Activated CD4-positive, alpha-beta T cell treated with anti-CD3 and anti-CD28 coated beads for 4 hours (primary cell): ENCODE data around the gene UHRF1.

ENCODE experiments used
- DNase-seq, 2 donors: peaks; one replicate each; pipeline ENCODE4 v3.0.0-alpha.2; 2020

Gene UHRF1

DNA sequence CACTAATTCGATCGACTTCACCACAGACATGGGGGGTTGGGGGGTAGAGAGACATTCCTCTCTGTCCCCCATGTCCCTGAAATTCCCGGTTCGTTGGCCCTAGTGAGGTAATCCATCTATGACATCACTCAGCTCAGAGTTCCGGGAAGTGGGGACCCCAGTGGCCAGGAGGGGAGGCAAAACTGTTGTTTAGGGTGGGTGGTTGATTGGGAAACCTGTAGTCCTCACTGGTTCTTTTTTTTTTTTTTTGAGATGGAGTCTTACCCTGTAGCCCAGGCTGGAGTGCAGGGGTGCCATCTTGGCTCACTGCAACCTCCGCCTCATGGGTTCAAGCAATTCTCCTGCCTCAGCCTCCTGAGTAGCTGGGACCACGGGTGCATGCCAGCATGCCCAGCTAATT lies 6.5 kb upstream of the UHRF1 start, which contains the start of gene ARRDC5:
ARRDC5 (minus strand) TSS at position 101 of the 400 bp plus-strand sequence; CDS start at position 30, 71 bp downstream.
- DNase-seq: no peak

DNA sequence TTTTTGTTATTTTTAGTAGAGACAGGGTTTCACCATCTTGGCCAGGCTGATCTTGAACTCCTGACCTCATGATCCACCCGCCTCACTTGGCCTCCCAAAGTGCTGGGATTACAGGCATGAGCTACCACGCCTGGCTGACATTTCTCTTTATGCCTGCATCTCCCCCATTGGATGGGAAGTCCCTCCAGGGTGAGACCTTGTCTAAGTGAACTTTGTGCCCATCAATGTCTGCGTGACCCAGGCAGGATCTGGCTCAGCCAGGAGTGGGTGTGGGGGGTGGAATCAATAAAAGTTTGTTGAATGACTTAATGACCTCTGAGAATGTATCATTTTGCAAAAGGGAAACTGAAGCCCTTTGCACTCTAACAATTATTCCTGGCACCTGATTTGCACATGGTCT lies 4.8 kb upstream of the UHRF1 start:
- DNase-seq: no peak

DNA sequence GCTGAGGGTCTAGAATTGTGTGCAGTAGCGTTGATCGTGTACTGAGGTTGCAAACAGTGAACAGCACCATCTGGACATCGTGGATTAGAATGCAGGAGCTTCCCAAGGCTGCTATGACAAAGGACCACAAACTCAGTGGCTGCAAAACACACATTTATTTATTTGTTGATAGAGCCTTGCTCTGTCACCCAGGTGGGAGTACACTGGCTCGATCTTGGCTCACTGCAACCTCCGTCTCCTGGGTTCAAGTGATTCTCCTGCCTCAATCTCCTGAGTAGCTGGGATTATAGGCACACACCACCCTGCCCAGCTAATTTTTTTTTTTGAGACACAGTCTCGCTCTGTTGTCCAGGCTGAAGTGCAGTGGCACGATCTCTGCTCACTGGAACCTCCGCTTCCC lies 2.3 kb upstream of the UHRF1 start:
- no peak for DNase-seq

DNA sequence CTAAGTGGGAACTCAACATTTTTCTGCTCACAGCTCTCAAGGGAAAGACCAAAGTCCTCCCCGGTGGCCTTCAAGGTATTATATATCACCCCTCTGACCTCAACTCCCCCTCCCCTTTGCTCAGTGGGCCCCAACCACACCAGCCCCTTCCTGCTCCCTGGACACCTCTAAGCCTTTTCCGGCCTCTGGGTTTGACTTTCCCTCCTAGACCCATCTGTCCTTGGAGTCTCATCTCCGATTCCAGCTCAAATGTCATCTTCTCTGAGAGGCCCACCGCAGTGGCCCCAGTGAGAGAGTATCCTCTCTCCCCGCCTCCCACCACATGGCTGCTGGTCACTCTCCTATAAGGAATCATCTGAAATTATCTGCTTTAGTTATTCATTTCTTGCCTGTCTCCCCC lies 941 bp upstream of the UHRF1 start:
- no peak for DNase-seq

- DNase-seq: no peak
Measured at GRCh38 chr19:4908781-4909155, 533 bp upstream of the UHRF1 start.

DNA sequence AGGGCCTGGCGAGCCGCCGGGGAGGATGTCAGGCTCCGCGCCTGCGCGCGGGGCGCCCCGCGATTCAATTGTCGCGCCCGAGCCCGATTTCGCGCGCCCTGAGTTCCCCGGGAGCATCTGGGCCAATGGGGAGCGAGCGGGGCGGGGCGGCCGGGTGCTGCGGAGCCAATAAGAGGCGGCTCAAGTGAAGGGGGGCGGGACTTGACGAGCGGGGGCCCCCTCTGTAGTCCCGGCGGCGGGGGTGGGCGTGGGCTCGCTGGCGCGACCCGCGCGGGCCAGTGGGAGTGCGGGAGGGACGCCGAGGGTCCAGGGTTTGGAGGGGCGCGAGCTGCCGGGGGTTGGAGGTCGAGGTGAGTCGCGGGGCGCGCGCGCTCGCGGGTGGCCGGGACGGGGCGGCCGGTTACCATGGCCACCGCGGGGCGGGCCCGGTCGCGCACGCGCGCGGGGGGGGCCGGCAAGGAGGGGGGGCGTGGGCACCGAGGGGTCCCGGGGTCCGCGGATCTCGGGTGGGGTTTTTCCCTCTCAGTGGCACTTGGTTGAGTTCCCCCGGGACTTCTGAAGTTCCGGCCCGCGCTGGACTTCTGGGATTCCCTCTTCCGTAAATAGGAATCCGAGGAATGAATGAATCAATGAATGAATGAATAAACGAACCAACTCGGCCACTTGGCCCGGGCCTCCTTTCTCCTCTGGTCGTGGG lies 744 bp downstream of the UHRF1 start:
- DNase-seq: peak; percentile 91 to 94

- DNase-seq: no peak
Measured at GRCh38 chr19:4910594-4911281, 1.4 kb downstream of the UHRF1 start.

DNA sequence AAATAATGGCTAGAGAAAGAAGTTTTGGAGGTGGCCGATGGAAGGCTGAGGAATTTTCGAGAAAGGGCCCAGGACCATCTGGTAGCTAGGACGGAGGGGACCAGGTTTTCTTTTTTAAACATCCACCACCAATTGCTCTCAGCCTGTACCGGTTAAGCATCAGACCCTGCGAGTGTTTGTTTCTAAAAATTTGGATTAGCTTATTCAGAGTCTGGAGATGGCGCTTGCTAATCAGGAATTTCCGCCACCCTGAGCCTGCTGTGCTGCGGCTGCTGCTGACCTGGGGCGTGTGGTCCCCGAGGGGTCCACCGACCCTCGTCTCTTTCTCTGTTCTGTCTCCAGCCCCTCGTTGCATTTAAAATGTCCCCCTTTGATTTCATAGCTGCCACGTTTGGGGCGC lies 2.0 kb downstream of the UHRF1 start:
- DNase-seq: no peak

DNA sequence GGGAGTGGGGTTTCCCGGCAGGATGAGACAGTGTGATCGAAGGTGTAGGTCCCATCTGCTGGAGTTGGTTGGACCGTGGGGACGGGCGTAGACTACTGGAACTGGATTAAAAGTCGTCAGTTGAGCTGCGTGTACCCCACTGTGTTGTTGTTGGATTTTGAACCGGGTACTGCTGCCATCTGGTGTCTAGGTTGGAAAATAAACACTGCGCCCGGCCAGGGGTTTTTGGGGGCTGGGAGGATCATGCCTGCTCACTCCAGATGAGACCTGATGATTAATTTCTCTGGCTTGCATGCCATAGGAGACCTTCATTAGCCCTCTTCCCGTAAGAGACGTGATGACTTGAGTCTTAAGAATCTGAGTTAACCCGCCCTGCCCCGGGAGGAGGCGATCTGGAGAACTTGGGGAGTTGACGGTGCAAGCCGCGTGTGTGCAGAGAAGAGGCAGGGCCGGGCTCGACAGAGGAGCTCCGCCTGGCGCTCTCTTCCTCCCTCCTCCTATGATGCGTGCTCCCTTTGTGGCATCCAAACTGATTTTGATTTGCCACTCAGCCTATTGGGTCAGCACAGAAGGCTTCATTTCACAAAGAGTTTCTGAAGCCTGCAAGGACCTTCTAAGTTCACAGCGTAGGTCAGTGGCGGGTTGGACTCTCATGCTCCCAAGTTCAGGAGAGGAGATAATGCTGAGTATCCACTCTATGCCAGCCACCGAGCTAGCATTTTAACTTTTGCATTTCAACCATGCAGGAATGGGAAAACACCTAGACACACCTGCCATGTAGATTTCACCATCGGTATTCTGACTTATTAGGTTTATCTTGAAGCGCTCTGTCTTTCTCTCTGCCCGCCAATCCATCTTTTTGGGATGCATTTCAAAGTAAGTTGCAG lies 2.7 kb downstream of the UHRF1 start:
- DNase-seq: peak; percentile 71 to 77

DNA sequence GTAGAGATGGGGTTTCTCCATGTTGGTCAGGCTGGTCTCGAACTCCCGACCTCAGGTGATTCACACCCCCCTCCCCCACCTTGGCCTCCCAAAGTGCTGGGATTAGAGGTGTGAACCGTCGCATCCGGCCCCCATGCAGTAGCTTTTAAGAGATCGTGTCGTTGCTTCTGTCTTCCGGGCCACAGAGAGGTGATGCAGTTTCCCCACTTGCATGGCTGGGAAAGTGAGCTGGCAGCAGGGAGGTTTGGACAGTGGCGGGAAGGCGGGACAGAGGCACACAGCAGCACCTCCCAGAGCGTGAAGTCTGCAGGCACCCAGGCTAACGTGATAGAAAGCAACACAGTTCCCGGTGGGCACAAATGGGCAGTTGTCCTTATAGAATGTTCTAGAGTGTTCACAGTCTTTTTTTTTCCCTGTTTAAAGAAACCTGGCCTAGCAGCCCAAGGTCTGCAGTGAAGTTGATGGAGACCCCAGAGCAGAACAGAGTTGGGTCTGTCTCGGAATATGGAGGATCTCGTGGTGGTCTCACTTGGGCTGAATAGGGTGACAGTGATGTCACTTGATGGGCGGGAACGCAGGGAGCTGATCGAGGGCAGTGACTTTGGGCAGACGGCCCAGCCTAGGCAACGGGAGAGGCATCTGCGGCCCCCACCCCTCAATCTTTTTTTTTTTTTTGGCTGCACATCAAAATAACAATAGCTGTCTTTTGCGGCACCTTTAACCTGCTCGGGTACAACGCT lies 4.9 kb downstream of the UHRF1 start:
- DNase-seq: peak in 1 of 2 donors; percentile 18

DNA sequence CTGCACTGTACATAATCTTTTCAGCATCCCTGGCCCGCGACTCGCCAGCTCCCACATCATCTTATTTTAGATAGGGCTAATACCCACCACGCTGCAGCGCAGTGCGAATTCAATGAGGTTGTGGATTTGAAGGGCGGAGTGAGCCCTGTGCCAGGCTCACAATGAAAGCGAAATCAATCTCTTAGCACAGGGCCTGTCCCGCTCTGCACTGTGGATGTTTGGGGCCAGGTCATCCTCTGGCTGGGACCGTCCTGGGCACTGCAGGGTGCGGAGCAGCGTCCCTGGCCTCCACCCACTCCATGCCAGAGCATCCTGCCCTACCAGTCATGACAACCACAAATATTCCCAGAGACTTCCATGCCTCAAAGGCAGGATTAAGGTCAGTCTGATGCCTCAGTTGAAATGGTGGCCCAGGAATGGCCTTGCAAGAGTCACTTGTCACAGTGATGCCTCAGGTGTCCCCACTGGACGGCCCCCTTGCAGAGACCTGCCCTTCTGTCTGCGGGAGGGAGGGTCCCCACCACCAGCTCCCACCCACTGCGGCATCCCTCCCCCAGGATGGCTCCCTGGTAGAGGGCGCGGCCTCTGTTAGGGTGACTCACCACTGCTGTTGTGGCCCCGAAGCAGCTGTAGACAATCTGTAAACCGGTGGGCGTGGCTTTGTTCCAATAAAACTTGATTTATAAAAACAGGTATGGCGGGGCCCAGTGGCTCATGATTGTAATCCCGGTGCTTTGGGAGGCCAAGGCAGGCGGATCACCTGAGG lies 5.6 kb downstream of the UHRF1 start:
- DNase-seq: peak; percentile 82 to 84

GRCh38 chr19:4916292-4917082 lies 7.2 kb downstream of the UHRF1 start:
- DNase-seq: peak; percentile 37 to 39

DNA sequence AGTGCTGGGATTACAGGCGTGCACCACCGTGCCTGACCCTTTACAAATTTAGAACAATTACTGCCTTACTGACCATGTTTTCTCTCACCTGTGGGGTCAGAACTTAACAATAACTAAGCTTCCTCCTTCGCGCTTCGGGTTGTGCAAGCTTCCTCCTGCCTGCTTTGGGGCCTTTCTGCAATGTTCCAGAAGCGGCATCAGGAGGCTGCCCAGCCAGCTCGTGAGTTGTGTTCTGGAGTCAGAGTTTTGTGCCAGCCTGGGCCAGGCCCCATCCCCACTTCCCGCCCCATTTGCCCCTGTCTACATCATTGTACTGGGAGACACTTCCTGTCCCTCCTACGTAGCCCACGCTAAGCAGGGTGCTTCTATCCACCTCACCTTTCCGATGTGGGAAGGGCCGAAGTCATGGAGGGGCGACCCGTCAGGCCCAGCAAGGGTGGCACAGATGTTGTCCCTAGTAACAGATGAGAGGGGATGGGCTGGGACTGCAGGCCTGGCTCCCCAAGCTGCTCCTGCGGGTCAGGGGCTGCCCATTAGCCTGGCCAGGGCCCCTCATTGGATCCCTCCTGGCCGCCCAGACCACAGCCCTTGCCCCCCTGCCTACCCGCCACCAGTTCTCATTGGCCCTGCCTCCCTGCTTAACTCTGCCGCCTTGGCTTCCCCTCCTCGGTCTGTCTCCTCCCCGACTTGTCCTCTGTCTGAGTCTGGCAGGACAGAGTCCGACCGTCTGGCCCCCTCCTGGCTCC lies 13.4 kb downstream of the UHRF1 start:
- DNase-seq: no peak

GRCh38 chr19:4923276-4923747 lies 14.0 kb downstream of the UHRF1 start:
- DNase-seq: no peak

DNA sequence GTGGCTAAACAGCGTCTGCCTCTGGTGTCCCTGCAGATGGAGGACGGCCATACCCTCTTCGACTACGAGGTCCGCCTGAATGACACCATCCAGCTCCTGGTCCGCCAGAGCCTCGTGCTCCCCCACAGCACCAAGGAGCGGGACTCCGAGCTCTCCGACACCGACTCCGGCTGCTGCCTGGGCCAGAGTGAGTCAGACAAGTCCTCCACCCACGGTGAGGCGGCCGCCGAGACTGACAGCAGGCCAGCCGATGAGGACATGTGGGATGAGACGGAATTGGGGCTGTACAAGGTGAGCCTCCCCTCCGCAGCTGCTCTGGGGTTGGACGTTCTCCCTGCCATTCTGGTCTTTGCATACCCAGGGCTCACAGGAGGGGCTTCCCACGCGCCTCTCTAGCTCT lies 19.9 kb downstream of the UHRF1 start:
- no peak for DNase-seq

GRCh38 chr19:4930664-4931063 lies 21.4 kb downstream of the UHRF1 start:
- no peak for DNase-seq

- no peak for DNase-seq
Measured at GRCh38 chr19:4932711-4933110, 23.4 kb downstream of the UHRF1 start.

GRCh38 chr19:4933528-4933927 lies 24.2 kb downstream of the UHRF1 start:
- no peak for DNase-seq

DNA sequence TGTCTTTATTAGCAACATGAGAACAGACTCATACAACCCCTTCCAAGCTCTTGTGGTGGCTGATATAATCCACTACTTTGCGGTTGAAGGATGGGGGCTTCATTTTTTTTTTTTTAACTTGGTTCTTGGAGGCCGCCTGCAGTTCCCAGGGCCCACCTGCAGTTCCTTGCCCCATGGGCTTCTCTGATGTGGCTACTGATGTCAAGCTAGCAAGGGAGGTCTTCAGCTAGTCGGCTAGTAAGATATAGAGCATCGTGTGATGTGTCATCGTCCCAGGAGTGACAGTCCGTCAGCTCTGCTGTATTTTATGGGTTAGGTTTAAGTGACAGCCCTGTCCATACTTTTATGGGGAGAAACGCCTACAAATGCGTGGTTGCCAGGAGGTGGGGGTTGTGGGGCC lies 26.1 kb downstream of the UHRF1 start:
- no peak for DNase-seq

- DNase-seq: no peak
Measured at GRCh38 chr19:4937060-4937459, 27.8 kb downstream of the UHRF1 start.
